HG02970 (cell line): Measurements from ENCODE around the gene ROCK2.
A peak's percentile ranks its signal among the peaks of the same experiment; 100 is the strongest.

Experiments used
- ATAC-seq: cut with Tn5 transposase; IDR thresholded peaks from one replicate; pipeline ENCODE4 v1.9.1; 2021; ENCODE audit warnings: mild to moderate bottlenecking, moderate library complexity, moderate number of reproducible peaks; ENCODE audit not compliant: unreplicated experiment, low FRiP score

ROCK2 gene

GRCh38 chr2:11160256-11160655 is 184.2 kb downstream of the ROCK2 start:
- no peak for ATAC-seq

- ATAC-seq: no peak
Observed at GRCh38 chr2:11159574-11160170, 184.8 kb downstream of the ROCK2 start.

GRCh38 chr2:11158916-11159573 is 185.4 kb downstream of the ROCK2 start:
- ATAC-seq: no peak

- ATAC-seq: no peak
Observed at GRCh38 chr2:11157731-11158130, 186.7 kb downstream of the ROCK2 start.

GRCh38 chr2:11157296-11157695 is 187.1 kb downstream of the ROCK2 start:
- no peak for ATAC-seq

- no peak for ATAC-seq
Observed at GRCh38 chr2:11156396-11157075, 187.9 kb downstream of the ROCK2 start.

GRCh38 chr2:11155381-11156035 is 188.9 kb downstream of the ROCK2 start, which contains the start of gene SLC66A3:
SLC66A3 (plus strand) TSS chr2:11155467; CDS start chr2:11155547, 80 bp downstream.
- peak; percentile 79 for ATAC-seq

GRCh38 chr2:11154923-11155380 is 189.5 kb downstream of the ROCK2 start:
- peak; percentile 63 for ATAC-seq

GRCh38 chr2:11154016-11154922 is 190.2 kb downstream of the ROCK2 start:
- ATAC-seq: peak; percentile 14

- no peak for ATAC-seq
Observed at GRCh38 chr2:11152591-11152990, 191.8 kb downstream of the ROCK2 start.

- no peak for ATAC-seq
Observed at GRCh38 chr2:11147263-11147662, 197.2 kb downstream of the ROCK2 start.

GRCh38 chr2:11146076-11146475 is 198.4 kb downstream of the ROCK2 start:
- no peak for ATAC-seq

GRCh38 chr2:11145350-11145749 is 199.1 kb downstream of the ROCK2 start:
- ATAC-seq: no peak

- no peak for ATAC-seq
Observed at GRCh38 chr2:11144738-11145079, 199.7 kb downstream of the ROCK2 start.

- ATAC-seq: no peak
Observed at GRCh38 chr2:11144077-11144737, 200.2 kb downstream of the ROCK2 start.

- no peak for ATAC-seq
Observed at GRCh38 chr2:11142987-11143386, 201.4 kb downstream of the ROCK2 start.

GRCh38 chr2:11142330-11142729 is 202.1 kb downstream of the ROCK2 start:
- no peak for ATAC-seq

- no peak for ATAC-seq
Observed at GRCh38 chr2:11141319-11141718, 203.1 kb downstream of the ROCK2 start.

GRCh38 chr2:11140492-11140891 is 203.9 kb downstream of the ROCK2 start:
- no peak for ATAC-seq

GRCh38 chr2:11134349-11134748 is 210.1 kb downstream of the ROCK2 start:
- no peak for ATAC-seq
